Neuronal stem cell (in vitro differentiated cells): ENCODE results near the gene TMED4.

ENCODE experiments used
- DNase-seq: peaks from one replicate; pipeline ENCODE4 v3.0.0-alpha.2; 2013; ENCODE audit warnings: low spot score
- H2AFZ ChIP-seq: one replicate; pipeline ENCODE4 v1.6.1; 2013; ENCODE audit warnings: mild to moderate bottlenecking, low read length, inconsistent platforms
- H2AK5ac ChIP-seq: 2 replicates; pipeline ENCODE4 v1.6.1; 2013; ENCODE audit warnings: low read depth, mild to moderate bottlenecking, inconsistent platforms, low read length, moderate library complexity, mixed read lengths
- H2BK120ac ChIP-seq: 2 replicates; pipeline ENCODE4 v1.6.1; 2013; ENCODE audit warnings: low read depth, mild to moderate bottlenecking, inconsistent platforms, low read length, moderate library complexity, mixed read lengths
- H2BK12ac ChIP-seq: one replicate; pipeline ENCODE4 v1.6.1; 2013; ENCODE audit warnings: low read length, inconsistent platforms
- H2BK15ac ChIP-seq: 2 replicates; pipeline ENCODE4 v1.6.1; 2013; ENCODE audit warnings: mild to moderate bottlenecking, low read length, inconsistent platforms, mixed read lengths
- H2BK5ac ChIP-seq: one replicate; pipeline ENCODE4 v1.6.1; 2013; ENCODE audit warnings: inconsistent platforms, mild to moderate bottlenecking, low read length, moderate library complexity
- H3K14ac ChIP-seq: one replicate; pipeline ENCODE4 v1.6.1; 2013; ENCODE audit warnings: low read length, inconsistent platforms
- H3K18ac ChIP-seq: 2 replicates; pipeline ENCODE4 v1.6.1; 2013; ENCODE audit warnings: low read length, inconsistent platforms
- H3K23ac ChIP-seq: 2 replicates; pipeline ENCODE4 v1.6.1; 2013; ENCODE audit warnings: low read depth, mild to moderate bottlenecking, mixed read lengths, low read length, inconsistent platforms; ENCODE audit not compliant: poor library complexity
- H3K27ac ChIP-seq: replicated peaks from 3 replicates; pipeline ENCODE4 v1.5.1; 2013; ENCODE audit warnings: low read length, inconsistent platforms
- H3K27me3 ChIP-seq, 3 experiments: 2 replicates each; pipeline ENCODE4 v1.6.1; 2013; ENCODE audit warnings: low read length in 3 of 3, mild to moderate bottlenecking in 2 of 3, inconsistent platforms in 1 of 3, low read depth in 1 of 3, mixed read lengths in 1 of 3, moderate library complexity in 1 of 3; ENCODE audit not compliant: control insufficient read depth in 3 of 3, insufficient read depth in 3 of 3
- H3K36me3 ChIP-seq, 2 donors: replicated peaks in 1 of 2; 2 replicates each; pipeline ENCODE4 v1.6.1; 2013; ENCODE audit warnings: low read length in 2 of 2; ENCODE audit not compliant: control insufficient read depth in 2 of 2, insufficient read depth in 2 of 2
- H3K4ac ChIP-seq: 2 replicates; pipeline ENCODE4 v1.6.1; 2013; ENCODE audit warnings: inconsistent platforms, mild to moderate bottlenecking, low read length, moderate library complexity
- H3K4me1 ChIP-seq, 2 donors: 1 replicate in 1 of 2; 2 replicates in 1 of 2; pipeline ENCODE4 v1.6.1; 2013; ENCODE audit warnings: low read length in 2 of 2, low read depth in 1 of 2; ENCODE audit not compliant: control insufficient read depth in 2 of 2, insufficient read depth in 1 of 2
- H3K4me2 ChIP-seq: one replicate; pipeline ENCODE4 v1.6.1; 2013; ENCODE audit warnings: mild to moderate bottlenecking, low read length, inconsistent platforms; ENCODE audit not compliant: insufficient read depth, poor library complexity, severe bottlenecking
- H3K4me3 ChIP-seq, 2 donors: 2 replicates each; pipeline ENCODE4 v1.5.1; 2013; ENCODE audit warnings: low read length in 2 of 2, mild to moderate bottlenecking in 2 of 2, inconsistent platforms in 1 of 2, moderate library complexity in 1 of 2
- H3K79me1 ChIP-seq: one replicate; pipeline ENCODE4 v1.6.1; 2013; ENCODE audit warnings: low read depth, mild to moderate bottlenecking, inconsistent platforms, low read length, moderate library complexity
- H3K9ac ChIP-seq: one replicate; pipeline ENCODE4 v1.6.1; 2013; ENCODE audit warnings: mild to moderate bottlenecking, low read depth, low read length, inconsistent platforms; ENCODE audit not compliant: poor library complexity
- H3K9me3 ChIP-seq, 2 donors: replicated peaks in 1 of 2; 2 replicates each; pipeline versions ENCODE3 to v1.6.1; 2013; ENCODE audit warnings: low read length in 2 of 2, mild to moderate bottlenecking in 2 of 2, inconsistent platforms in 1 of 2, low read depth in 1 of 2, mixed read lengths in 1 of 2, moderate library complexity in 1 of 2; ENCODE audit not compliant: control insufficient read depth in 2 of 2, insufficient read depth in 1 of 2
- H4K8ac ChIP-seq: one replicate; pipeline ENCODE4 v1.6.1; 2013; ENCODE audit warnings: low read depth, mild to moderate bottlenecking, inconsistent platforms, low read length, moderate library complexity
- H4K91ac ChIP-seq: one replicate; pipeline ENCODE4 v1.6.1; 2013; ENCODE audit warnings: low read length, low read depth, mild to moderate bottlenecking, inconsistent platforms; ENCODE audit not compliant: poor library complexity
- WGBS, 2 donors: extraction: QIAGEN DNeasy Blood & Tissue Kit; methylation state at CpG; one replicate each; pipeline ENCODE4 v1.1.7; 2013; ENCODE audit warnings: missing lambda C conversion rate in 2 of 2, mixed read lengths in 1 of 2; ENCODE audit not compliant: insufficient read length in 2 of 2, insufficient replicate concordance in 1 of 2; ENCODE audit errors: extremely low coverage in 2 of 2; 5-methylcytosine and 5-hydroxymethylcytosine counted together

Gene TMED4

GRCh38 chr7:44615149-44615611 lies 33.1 kb upstream of the TMED4 start:
- no peaks in the 10 kb centered on the region for H3K27me3 ChIP-seq

GRCh38 chr7:44609829-44610228 lies 27.8 kb upstream of the TMED4 start:
- Histone ChIP-seq H3K79me1 (peaks cover 1% of the 10 kb centered on the region), H3K4me3 (no peak overlapping the region), H3K9me3 (peaks cover 0 to 3% of the 10 kb centered on the region in 2 donors), H4K8ac (no peak overlapping the region), H3K18ac (no peak overlapping the region), H2AFZ (no peak overlapping the region), H3K23ac (no peak overlapping the region), H3K27me3 (no peaks in the 10 kb centered on the region), H2BK5ac (no peak overlapping the region), H3K9ac (no peak overlapping the region), H2BK15ac (no peak overlapping the region), H2BK12ac (no peak overlapping the region), H4K91ac (no peak overlapping the region), H3K4me1 (peaks cover 4 to 6% of the 10 kb centered on the region in 2 donors), H3K36me3 (peaks cover 0 to 7% of the 10 kb centered on the region in 2 donors), H3K27ac (no peak overlapping the region), H3K4ac (no peak overlapping the region), H2BK120ac (no peak overlapping the region), H2AK5ac (no peak overlapping the region), H3K4me2 (no peak overlapping the region), H3K14ac (no peak overlapping the region)
- DNase-seq: no peak
- WGBS, 2 donors: no CpG with 5 or more reads among the region's 3 CpGs

More at GRCh38 chr7:44615149-44615611, 33.1 kb upstream of the TMED4 start:
- DNase-seq: no peak
- H3K79me1 ChIP-seq: peaks cover 3% of the 10 kb centered on the region
- no peak overlapping the region for H2AFZ ChIP-seq
- no CpG with 5 or more reads among the region's 2 CpGs for WGBS, 2 donors
- no peak overlapping the region for H2BK120ac ChIP-seq
- no peak overlapping the region for H3K4me2 ChIP-seq
- H3K18ac ChIP-seq: no peak overlapping the region
- peaks cover 0 to 8% of the 10 kb centered on the region in 2 donors for H3K36me3 ChIP-seq
- H3K23ac ChIP-seq: no peak overlapping the region
- no peaks in the 10 kb centered on the region for H3K4me1 ChIP-seq
- H2BK12ac ChIP-seq: no peak overlapping the region
- no peak overlapping the region for H3K27ac ChIP-seq
- H2BK5ac ChIP-seq: no peak overlapping the region
- no peak overlapping the region for H3K9ac ChIP-seq
- no peak overlapping the region for H4K8ac ChIP-seq
- no peak overlapping the region for H3K4ac ChIP-seq
- H3K9me3 ChIP-seq: no peaks in the 10 kb centered on the region
- H3K14ac ChIP-seq: no peak overlapping the region
- H2AK5ac ChIP-seq: no peak overlapping the region
- no peak overlapping the region for H3K4me3 ChIP-seq
- H4K91ac ChIP-seq: no peak overlapping the region
- no peak overlapping the region for H2BK15ac ChIP-seq

- Histone ChIP-seq H3K9ac (no peak overlapping the region), H3K4ac (no peak overlapping the region), H3K23ac (no peak overlapping the region), H4K8ac (no peak overlapping the region), H3K27me3 (no peaks in the 10 kb centered on the region), H3K4me1 (peaks cover 4 to 6% of the 10 kb centered on the region in 2 donors), H2BK15ac (no peak overlapping the region), H3K9me3 (peaks cover 0 to 3% of the 10 kb centered on the region in 2 donors), H3K36me3 (peaks cover 0 to 7% of the 10 kb centered on the region in 2 donors), H4K91ac (no peak overlapping the region), H3K4me2 (no peak overlapping the region), H2BK120ac (no peak overlapping the region), H3K79me1 (peaks cover 1% of the 10 kb centered on the region), H2AFZ (no peak overlapping the region), H3K14ac (no peak overlapping the region), H2AK5ac (no peak overlapping the region), H2BK12ac (no peak overlapping the region), H3K18ac (no peak overlapping the region), H2BK5ac (no peak overlapping the region), H3K4me3 (no peak overlapping the region), H3K27ac (no peak overlapping the region)
- no peak for DNase-seq
- WGBS, 2 donors: no CpG with 5 or more reads among the region's 14 CpGs
These were observed 27.1 kb upstream of the TMED4 start for GRCh38 chr7:44608916-44609648.

GRCh38 chr7:44607141-44608068 lies 25.4 kb upstream of the TMED4 start:
- peak overlapping the region; percentile 97 for H3K18ac ChIP-seq
- H4K91ac ChIP-seq: no peak overlapping the region
- H3K27ac ChIP-seq: peak overlapping the region; percentile 92
- H3K23ac ChIP-seq: peak overlapping the region; percentile 92
- peaks cover 0 to 7% of the 10 kb centered on the region in 2 donors for H3K36me3 ChIP-seq
- H4K8ac ChIP-seq: peak overlapping the region; percentile 93
- no peak overlapping the region for H2BK5ac ChIP-seq
- peak overlapping the region; percentile 62 to 97 for H3K4me3 ChIP-seq
- DNase-seq: no peak
- H2BK15ac ChIP-seq: no peak overlapping the region
- H3K4me1 ChIP-seq: peaks cover 4 to 6% of the 10 kb centered on the region in 2 donors
- no peak overlapping the region for H2BK120ac ChIP-seq
- H2AFZ ChIP-seq: peak overlapping the region; percentile 96
- peaks cover 1% of the 10 kb centered on the region for H3K79me1 ChIP-seq
- H3K4ac ChIP-seq: peak overlapping the region; percentile 97
- peak overlapping the region; percentile 95 for H3K9ac ChIP-seq
- peak overlapping the region; percentile 63 for H3K14ac ChIP-seq
- no peaks in the 10 kb centered on the region for H3K27me3 ChIP-seq
- peak overlapping the region; percentile 78 for H3K4me2 ChIP-seq
- no CpG with 5 or more reads among the region's 35 CpGs for WGBS, 2 donors
- H2BK12ac ChIP-seq: no peak overlapping the region
- H2AK5ac ChIP-seq: peak overlapping the region; percentile 12
- peaks cover 0 to 3% of the 10 kb centered on the region in 2 donors for H3K9me3 ChIP-seq
